K562 (cell line): ENCODE measurements around the gene BEST1. TPM values are rescaled to one million over a fixed set of nuclear protein-coding genes. Genes with fewer than 3 reads are reported as not detected.

Experiments used
- ASH1L ChIP-seq: fragments of 450-650 bp; IDR thresholded peaks from 2 replicates; pipeline ENCODE4 v1.6.1; 2018; ENCODE audit warnings: borderline replicate concordance, mild to moderate bottlenecking, low read depth; ENCODE audit not compliant: partially characterized antibody
- COPS2 ChIP-seq: fragments of 450-650 bp; conservative IDR thresholded peaks from 2 replicates; pipeline ENCODE4 v1.6.1; 2016; ENCODE audit warnings: mild to moderate bottlenecking, moderate library complexity
- CREB5 ChIP-seq: fragments of 250-450 bp; sonication (Bioruptor Pico); IDR thresholded peaks from 2 replicates; pipeline ENCODE4 v1.5.0; 2020; ENCODE audit warnings: mild to moderate bottlenecking
- EZH2 ChIP-seq: IDR thresholded peaks from 2 replicates; pipeline ENCODE4 v1.6.1; 2012; ENCODE audit warnings: low read depth, mild to moderate bottlenecking, inconsistent platforms, low read length, borderline replicate concordance
- HDAC1 ChIP-seq, 2 experiments: fragments of 450-650 bp; IDR thresholded peaks; 2 replicates each; pipeline ENCODE4 v1.6.1; 2016 to 2017; ENCODE audit warnings: inconsistent platforms in 1 of 2, mild to moderate bottlenecking in 1 of 2, moderate library complexity in 1 of 2
- KDM4B ChIP-seq, 2 experiments: fragments of 450-650 bp in 1 of 2; sonication (generic) in 1 of 2; IDR thresholded peaks; 2 replicates each; pipeline ENCODE4 v1.6.1; 2016 to 2017; ENCODE audit warnings: borderline replicate concordance in 2 of 2, antibody characterized with exemption in 1 of 2, low read depth in 1 of 2, mild to moderate bottlenecking in 1 of 2
- KLF10 ChIP-seq: fragments of 250-450 bp; sonication (Bioruptor Pico); IDR thresholded peaks from 2 replicates; pipeline ENCODE4 v1.6.1; 2021; ENCODE audit warnings: matching md5 sums
- KLF6 ChIP-seq: fragments of 250-450 bp; sonication (Bioruptor Pico); IDR thresholded peaks from 2 replicates; pipeline ENCODE4 v1.4.0; 2020; ENCODE audit warnings: mild to moderate bottlenecking, moderate library complexity, borderline replicate concordance
- MBD1 ChIP-seq: fragments of 250-450 bp; sonication (Bioruptor Pico); IDR thresholded peaks from 2 replicates; pipeline ENCODE4 v1.8.0; 2022; ENCODE audit warnings: inconsistent platforms
- MNT ChIP-seq, 2 experiments: fragments of 450-650 bp; conservative IDR thresholded peaks; 2 replicates each; pipeline ENCODE4 v1.6.1; 2017; ENCODE audit warnings: mild to moderate bottlenecking in 2 of 2, moderate library complexity in 2 of 2
- NFE2 ChIP-seq: IDR thresholded peaks from 2 replicates; pipeline ENCODE4 v1.6.1; 2014; ENCODE audit warnings: antibody characterized with exemption, low read depth
- PHB ChIP-seq: fragments of 250-450 bp; sonication (Bioruptor Pico); IDR thresholded peaks from 2 replicates; pipeline ENCODE4 v1.5.0; 2021
- SIN3A ChIP-seq, 2 experiments: fragments of 150-350 bp in 1 of 2; IDR thresholded peaks; 2 replicates each; pipeline ENCODE4 v1.6.1; 2011 to 2016; ENCODE audit warnings: borderline replicate concordance in 2 of 2, low read depth in 2 of 2, low read length in 2 of 2, mild to moderate bottlenecking in 2 of 2, moderate library complexity in 2 of 2; ENCODE audit not compliant: control insufficient read depth in 1 of 2
- SRSF1 ChIP-seq: fragments of 200-400 bp; formaldehyde crosslinking; IDR thresholded peaks from 2 replicates; pipeline ENCODE4 v1.6.1; 2017; ENCODE audit warnings: mild to moderate bottlenecking, low read depth, low read length, moderate library complexity
- TAF1 ChIP-seq: IDR thresholded peaks from 2 replicates; pipeline ENCODE4 v1.6.1; 2011; ENCODE audit warnings: mild to moderate bottlenecking, low read length, moderate library complexity; ENCODE audit not compliant: insufficient read depth, control insufficient read depth, severe bottlenecking; ENCODE audit errors: extremely low read depth
- TBP ChIP-seq: optimal IDR thresholded peaks from 2 replicates; pipeline ENCODE3; 2011; ENCODE audit warnings: low read depth, low read length, improper control_type of control experiment
- TRIM24 ChIP-seq, 2 experiments: fragments of 450-650 bp; IDR thresholded peaks; 2 replicates each; pipeline ENCODE4 v1.6.1; 2016
- ZBED1 ChIP-seq: IDR thresholded peaks from 2 replicates; pipeline ENCODE4 v1.6.1; 2014
- ZBTB5 ChIP-seq: fragments of 450-650 bp; IDR thresholded peaks from 2 replicates; pipeline ENCODE4 v1.6.1; 2017; ENCODE audit warnings: antibody characterized with exemption
- ZNF184 ChIP-seq: sonication (generic); formaldehyde crosslinking; IDR thresholded peaks from 2 replicates; pipeline ENCODE4 v1.5.0; 2020; ENCODE audit warnings: missing genetic modification reagents
- ZNF408 ChIP-seq: fragments of 250-450 bp; sonication (Bioruptor Pico); IDR thresholded peaks from 2 replicates; pipeline ENCODE4 v1.4.0; 2020; ENCODE audit warnings: low read depth, mild to moderate bottlenecking, moderate library complexity
- polyA plus RNA-seq, 8 experiments: library from polyadenylated mRNA; depleted of rRNA in 4 of 8; stranded (reverse) in 5 of 8; unstranded in 3 of 8; fragments of >200 nt; fragmentation: Nextera tagmentation in 2 of 8; fragmentation: Illumina TruSeq in 1 of 8; extraction: Ambion mirVana in 2 of 8; extraction: Trizol in 1 of 8; gene quantifications; 2 replicates each; pipeline versions ENCODE4 v1.2.1 to v1.2.3, GENCODE V29; 2011 to 2014; ENCODE audit warnings: inconsistent platforms in 1 of 8, missing spikeins in 1 of 8
- total RNA-seq, 7 experiments: library from RNA; depleted of rRNA in 6 of 7; stranded (reverse); fragments of >200 nt in 6 of 7; fragmentation: Illumina TruSeq in 2 of 7; extraction: Trizol in 2 of 7; gene quantifications; 2 replicates each; pipeline versions ENCODE4 v1.2.1 to v1.2.3, GENCODE V29; 2011 to 2021; ENCODE audit warnings: low replicate concordance in 1 of 7

BEST1 gene
- total and polyA plus RNA-seq, 9 of the 15 experiments (the other 6 are each of a cell fraction or from before 2014, with no cell fraction given) = 0.07 to 1.3 (median 0.40) TPM

- TF ChIP-seq ASH1L (no peak), KLF6 (CRISPR knock-in tag) (no peak), ZNF408 (CRISPR knock-in tag) (no peak), CREB5 (no peak), ZNF184 (no peak), KLF10 (CRISPR knock-in tag) (no peak), MNT (conservative IDR thresholded peaks at IDR 0.05) (peak in 1 of 2 experiments; percentile 77; a peak in 2 of 4 replicates), TBP (no peak), TRIM24 (IDR thresholded peaks at IDR 0.05) (0 out of 4 replicates have a peak, but pooled peaks of 1 of the 2 experiments have one; percentile 24), ZBED1 (no peak), HDAC1 (IDR thresholded peaks at IDR 0.05) (peak; percentile 78 to 82; a peak in 3 of 4 replicates), EZH2 (no peak), PHB (CRISPR knock-in tag) (no peak), SIN3A (IDR thresholded peaks at IDR 0.05; ENCODE audit: borderline replicate concordance in 2 of 2, control insufficient read depth in 1 of 2, low read depth in 2 of 2, low read length in 2 of 2) (peak; percentile 88 to 90; a peak in 3 of 4 replicates), KDM4B (IDR thresholded peaks at IDR 0.05; ENCODE audit: borderline replicate concordance in 2 of 2, low read depth in 1 of 2) (no peak), NFE2 (no peak), MBD1 (CRISPR knock-in tag) (no peak), TAF1 (no peak), SRSF1 (no peak), ZBTB5 (no peak), COPS2 (no peak)
These were observed 32.6 kb upstream of the BEST1 start, which contains the start of gene RAB3IL1 (continued) for GRCh38 chr11:61917334-61918109.
